DND-41 (cell line): ENCODE results near the gene NEU1.

ENCODE experiments used
- CTCF ChIP-seq: IDR thresholded peaks from 2 replicates; pipeline ENCODE4 v1.5.1; 2012; ENCODE audit warnings: borderline replicate concordance, low read length, moderate library complexity, mild to moderate bottlenecking; ENCODE audit not compliant: poor library complexity, severe bottlenecking; ENCODE audit errors: extremely low read depth
- EZH2 ChIP-seq: IDR thresholded peaks from 3 replicates; pipeline ENCODE4 v1.6.1; 2012; ENCODE audit warnings: borderline replicate concordance, low read depth, mild to moderate bottlenecking, moderate library complexity, low read length, inconsistent platforms; ENCODE audit not compliant: severe bottlenecking

GRCh38 chr6:31875877-31876276 is 13.3 kb upstream of the NEU1 start:
- TF ChIP-seq CTCF (no peak), EZH2 (no peak)
